Measurements from ENCODE around the gene SPATS2L.

DNA sequence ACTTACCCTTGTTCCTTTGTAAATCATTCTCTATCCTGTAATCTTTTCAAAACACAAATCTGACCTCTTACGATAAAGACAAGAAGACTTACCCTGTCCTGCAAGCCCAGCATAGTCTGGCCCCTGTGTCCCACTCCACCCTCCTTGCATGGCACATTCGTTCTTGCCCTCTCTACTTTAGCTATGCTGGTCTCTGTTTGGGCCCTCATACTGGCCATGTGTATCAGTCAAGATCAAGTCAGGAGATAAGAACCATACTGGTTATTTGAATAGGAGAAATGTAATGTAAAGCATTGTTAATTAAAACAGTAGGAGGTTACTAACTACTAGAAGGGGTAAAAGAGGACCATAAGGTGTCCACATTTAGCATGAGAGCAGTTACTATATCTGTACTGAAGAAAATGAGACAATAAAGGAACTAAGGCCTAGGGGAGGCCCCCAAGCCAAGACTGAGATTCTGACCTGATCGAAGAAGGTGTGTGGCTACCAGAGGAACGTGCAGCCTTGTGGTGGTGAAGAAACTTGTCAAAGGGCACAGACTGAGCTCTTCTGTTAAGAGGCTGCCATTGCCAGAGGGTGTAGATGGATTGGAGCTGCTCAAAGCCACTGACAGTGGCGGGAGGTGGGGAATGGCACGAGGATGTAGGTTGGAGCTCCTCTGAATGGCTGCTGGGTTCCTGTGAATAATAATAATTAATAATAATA, 122.6 kb downstream of the SPATS2L start:
- TF ChIP-seq, protein P1, sequence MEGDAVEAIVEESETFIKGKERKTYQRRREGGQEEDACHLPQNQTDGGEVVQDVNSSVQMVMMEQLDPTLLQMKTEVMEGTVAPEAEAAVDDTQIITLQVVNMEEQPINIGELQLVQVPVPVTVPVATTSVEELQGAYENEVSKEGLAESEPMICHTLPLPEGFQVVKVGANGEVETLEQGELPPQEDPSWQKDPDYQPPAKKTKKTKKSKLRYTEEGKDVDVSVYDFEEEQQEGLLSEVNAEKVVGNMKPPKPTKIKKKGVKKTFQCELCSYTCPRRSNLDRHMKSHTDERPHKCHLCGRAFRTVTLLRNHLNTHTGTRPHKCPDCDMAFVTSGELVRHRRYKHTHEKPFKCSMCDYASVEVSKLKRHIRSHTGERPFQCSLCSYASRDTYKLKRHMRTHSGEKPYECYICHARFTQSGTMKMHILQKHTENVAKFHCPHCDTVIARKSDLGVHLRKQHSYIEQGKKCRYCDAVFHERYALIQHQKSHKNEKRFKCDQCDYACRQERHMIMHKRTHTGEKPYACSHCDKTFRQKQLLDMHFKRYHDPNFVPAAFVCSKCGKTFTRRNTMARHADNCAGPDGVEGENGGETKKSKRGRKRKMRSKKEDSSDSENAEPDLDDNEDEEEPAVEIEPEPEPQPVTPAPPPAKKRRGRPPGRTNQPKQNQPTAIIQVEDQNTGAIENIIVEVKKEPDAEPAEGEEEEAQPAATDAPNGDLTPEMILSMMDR (IDR thresholded peaks at IDR 0.05) = no peak
- TF ChIP-seq EP300 (IDR thresholded peaks at IDR 0.05) = no peak

Data from esophagus muscularis mucosa (tissue), 3 donors.